ENCODE results near the gene USP48.
"Not testable (repeated sequence)": the region's sequence is repeated elsewhere in the genome, so short reads cannot be mapped to it uniquely, and the experiment has no call there.

Gene USP48

GRCh38 chr1:21815724-21816321 is 32.9 kb upstream of the USP48 start:
- DNase-seq, result no peak

GRCh38 chr1:21814981-21815582 is 32.1 kb upstream of the USP48 start:
- DNase-seq, result no peak

GRCh38 chr1:21814241-21814918 is 31.4 kb upstream of the USP48 start:
- no peak for DNase-seq

- DNase-seq, result no peak
Observed at GRCh38 chr1:21813542-21813941, 30.6 kb upstream of the USP48 start.

- DNase-seq, result no peak
Observed at GRCh38 chr1:21811875-21812305, 28.9 kb upstream of the USP48 start, which contains the start of gene LDLRAD2. LDLRAD2 (plus strand) TSS chr1:21812265; CDS start chr1:21812452, 187 bp downstream.

GRCh38 chr1:21804536-21804935 is 21.6 kb upstream of the USP48 start:
- no peak for DNase-seq

- DNase-seq, result no peak
Observed at GRCh38 chr1:21801100-21801499, 18.2 kb upstream of the USP48 start.

- no peak for DNase-seq
Observed at GRCh38 chr1:21799730-21800129, 16.8 kb upstream of the USP48 start.

GRCh38 chr1:21795075-21795474 is 12.1 kb upstream of the USP48 start:
- DNase-seq, result no peak

- no peak for DNase-seq
Observed at GRCh38 chr1:21794656-21795055, 11.7 kb upstream of the USP48 start.

- DNase-seq, result no peak
Observed at GRCh38 chr1:21793104-21793503, 10.2 kb upstream of the USP48 start.

GRCh38 chr1:21786640-21787039 is 3.7 kb upstream of the USP48 start:
- no peak for DNase-seq

- not testable (repeated sequence) for DNase-seq
Observed at GRCh38 chr1:21785764-21786163, 2.8 kb upstream of the USP48 start.

GRCh38 chr1:21783679-21784603 is 992 bp upstream of the USP48 start:
- no peak for DNase-seq

GRCh38 chr1:21782349-21782867 is 541 bp downstream of the USP48 start:
- DNase-seq, result peak; percentile 53

GRCh38 chr1:21781815-21782348 is 1.1 kb downstream of the USP48 start:
- DNase-seq, result no peak

GRCh38 chr1:21779613-21780521 is 3.1 kb downstream of the USP48 start:
- no peak for DNase-seq

- DNase-seq, result no peak
Observed at GRCh38 chr1:21778405-21778727, 4.6 kb downstream of the USP48 start.

- DNase-seq, result not testable (repeated sequence)
Observed at GRCh38 chr1:21776925-21777324, 6.0 kb downstream of the USP48 start.

- DNase-seq, result no peak
Observed at GRCh38 chr1:21775985-21776562, 6.9 kb downstream of the USP48 start.

- DNase-seq, result no peak
Observed at GRCh38 chr1:21775550-21775914, 7.4 kb downstream of the USP48 start.
